Measurements from ENCODE around the gene GNG14. TPM values are rescaled to one million over a fixed set of nuclear protein-coding genes. Genes with fewer than 3 reads are reported as not detected.

Gene GNG14
- total and polyA plus RNA-seq, 2 of the 13 experiments (the other 11 are each of a cell fraction or from before 2014, with no cell fraction given) = not detected

- TF ChIP-seq ARID5B (CRISPR knock-in tag; IDR thresholded peaks at IDR 0.05) (no peak), ZNF614 (CRISPR knock-in tag; IDR thresholded peaks at IDR 0.05; ENCODE audit: borderline replicate concordance) (no peak), NFYC (CRISPR knock-in tag; IDR thresholded peaks at IDR 0.05) (no peak), NRL (CRISPR knock-in tag; IDR thresholded peaks at IDR 0.05; ENCODE audit: borderline replicate concordance) (peak; percentile 31; the same call in 1 of the 2 replicates), STAT5B (CRISPR knock-in tag; IDR thresholded peaks at IDR 0.05) (no peak), NCOA2 (CRISPR knock-in tag; IDR thresholded peaks at IDR 0.05) (no peak), HOXA5 (CRISPR knock-in tag; IDR thresholded peaks at IDR 0.05) (no peak), RORA (CRISPR knock-in tag; IDR thresholded peaks at IDR 0.05) (no peak), TCF7 (IDR thresholded peaks at IDR 0.05; ENCODE audit: low read depth) (no peak), ZNF383 (CRISPR knock-in tag; IDR thresholded peaks at IDR 0.05; ENCODE audit: borderline replicate concordance) (no peak), ZFP82 (CRISPR knock-in tag; IDR thresholded peaks at IDR 0.05; ENCODE audit: borderline replicate concordance) (no peak), PAXIP1 (CRISPR knock-in tag; conservative IDR thresholded peaks at IDR 0.05) (no peak), IKZF4 (CRISPR knock-in tag; IDR thresholded peaks at IDR 0.05; ENCODE audit: borderline replicate concordance, low read depth, not compliant biosample characterization) (no peak), ZSCAN22 (CRISPR knock-in tag; IDR thresholded peaks at IDR 0.05) (no peak), ZNF432 (CRISPR knock-in tag; IDR thresholded peaks at IDR 0.05; ENCODE audit: borderline replicate concordance) (no peak), ISX (CRISPR knock-in tag; conservative IDR thresholded peaks at IDR 0.05) (no peak), POLR2G (IDR thresholded peaks at IDR 0.05; ENCODE audit: low read depth, low read length) (peak; percentile 18; the same call in 1 of the 2 replicates), ESRRA (CRISPR knock-in tag; IDR thresholded peaks at IDR 0.05; ENCODE audit: low read depth) (0 out of 2 replicates have a peak, but pooled peaks have one; percentile 14), PRMT3 (CRISPR knock-in tag; IDR thresholded peaks at IDR 0.05; ENCODE audit: borderline replicate concordance, low read depth) (0 out of 2 replicates have a peak, but pooled peaks have one; percentile 19), FOSL2 (CRISPR knock-in tag; IDR thresholded peaks at IDR 0.05) (no peak), ATF1 (CRISPR knock-in tag; IDR thresholded peaks at IDR 0.05) (no peak)
These were observed 17.5 kb upstream of the GNG14 start (continued) for GRCh38 chr19:12670159-12670928.
